SK-N-SH treated with all-trans-retinoic acid at 6 μM for 48 hours (cell line): ENCODE data around the gene NRDC.

Experiments
- ATAC-seq: fragments of 200-7000 bp; cut with Tn5 transposase; 3 replicates; pipeline ENCODE4 v1.9.1; 2020; ENCODE audit warnings: mild to moderate bottlenecking, moderate library complexity
- ARNTL ChIP-seq: fragments of 450-650 bp; formaldehyde crosslinking; IDR thresholded peaks from 2 replicates; pipeline ENCODE4 v1.5.0; 2020; ENCODE audit warnings: low read depth, mild to moderate bottlenecking, moderate library complexity, borderline replicate concordance
- BACH2 ChIP-seq: fragments of 250-450 bp; sonication (Bioruptor Pico); IDR thresholded peaks from 2 replicates; pipeline ENCODE4 v1.9.0; 2021; ENCODE audit warnings: mild to moderate bottlenecking, borderline replicate concordance
- CSDC2 ChIP-seq: fragments of 250-450 bp; sonication (Bioruptor Pico); IDR thresholded peaks from 2 replicates; pipeline ENCODE4 v1.5.0; 2020; ENCODE audit warnings: mild to moderate bottlenecking, moderate library complexity
- CSRNP3 ChIP-seq: fragments of 250-450 bp; sonication (Bioruptor Pico); IDR thresholded peaks from 2 replicates; pipeline ENCODE4 v1.5.1; 2021; ENCODE audit warnings: mild to moderate bottlenecking, moderate library complexity
- ISL1 ChIP-seq: fragments of 250-450 bp; sonication (Bioruptor Pico); IDR thresholded peaks from 2 replicates; pipeline ENCODE4 v2.1.2; 2022; ENCODE audit warnings: mild to moderate bottlenecking, moderate library complexity
- OSR1 ChIP-seq: fragments of 250-450 bp; sonication (Bioruptor Pico); IDR thresholded peaks from 2 replicates; pipeline ENCODE4 v1.8.0; 2022; ENCODE audit warnings: moderate library complexity, mild to moderate bottlenecking, inconsistent platforms
- PPARA ChIP-seq: fragments of 250-450 bp; sonication (Bioruptor Pico); IDR thresholded peaks from 2 replicates; pipeline ENCODE4 v1.5.0; 2020; ENCODE audit warnings: mild to moderate bottlenecking, borderline replicate concordance
- TCF4 ChIP-seq: fragments of 250-450 bp; sonication (Bioruptor Pico); IDR thresholded peaks from 2 replicates; pipeline ENCODE4 v1.8.0; 2021; ENCODE audit warnings: mild to moderate bottlenecking, moderate library complexity, borderline replicate concordance
- TOX ChIP-seq: fragments of 250-450 bp; sonication (Bioruptor Pico); IDR thresholded peaks from 2 replicates; pipeline ENCODE4 v1.8.0; 2021; ENCODE audit warnings: mild to moderate bottlenecking, moderate library complexity, borderline replicate concordance
- ZFP3 ChIP-seq: fragments of 250-450 bp; sonication (Bioruptor Pico); IDR thresholded peaks from 2 replicates; pipeline ENCODE4 v1.5.0; 2020; ENCODE audit warnings: mild to moderate bottlenecking, moderate library complexity
- ZFP30 ChIP-seq: fragments of 450-650 bp; formaldehyde crosslinking; IDR thresholded peaks from 2 replicates; pipeline ENCODE4 v1.5.0; 2022; ENCODE audit warnings: mild to moderate bottlenecking, moderate library complexity
- ZNF565 ChIP-seq: fragments of 450-650 bp; formaldehyde crosslinking; conservative IDR thresholded peaks from 2 replicates; pipeline ENCODE4 v1.5.0; 2020; ENCODE audit warnings: low read depth, mild to moderate bottlenecking, moderate library complexity
- ZNF70 ChIP-seq: fragments of 450-650 bp; formaldehyde crosslinking; IDR thresholded peaks from 2 replicates; pipeline ENCODE4 v1.5.0; 2020; ENCODE audit warnings: mild to moderate bottlenecking, moderate library complexity
- TF ChIP-seq, protein P1 (sequence below): fragments of 250-450 bp; sonication (Bioruptor Pico); IDR thresholded peaks from 2 replicates; pipeline ENCODE4 v1.8.0; 2020; ENCODE audit warnings: mild to moderate bottlenecking, moderate library complexity, borderline replicate concordance
- TF ChIP-seq, protein P2 (sequence below): fragments of 250-450 bp; sonication (Bioruptor Pico); IDR thresholded peaks from 2 replicates; pipeline ENCODE4 v1.5.0; 2020; ENCODE audit warnings: mild to moderate bottlenecking, moderate library complexity
- TF ChIP-seq, protein P3 (sequence below): fragments of 250-450 bp; sonication (Bioruptor Pico); IDR thresholded peaks from 2 replicates; pipeline ENCODE4 v1.8.0; 2021; ENCODE audit warnings: low read depth, mild to moderate bottlenecking, moderate library complexity, borderline replicate concordance

NRDC gene

GRCh38 chr1:51906306-51907078, 28.0 kb upstream of the NRDC start:
- ATAC-seq, result peak; percentile 85
- TF ChIP-seq ISL1 (CRISPR knock-in tag), result 0 out of 2 replicates have a peak, but pooled peaks have one; percentile 21
- TF ChIP-seq BACH2, result no peak

DNA sequence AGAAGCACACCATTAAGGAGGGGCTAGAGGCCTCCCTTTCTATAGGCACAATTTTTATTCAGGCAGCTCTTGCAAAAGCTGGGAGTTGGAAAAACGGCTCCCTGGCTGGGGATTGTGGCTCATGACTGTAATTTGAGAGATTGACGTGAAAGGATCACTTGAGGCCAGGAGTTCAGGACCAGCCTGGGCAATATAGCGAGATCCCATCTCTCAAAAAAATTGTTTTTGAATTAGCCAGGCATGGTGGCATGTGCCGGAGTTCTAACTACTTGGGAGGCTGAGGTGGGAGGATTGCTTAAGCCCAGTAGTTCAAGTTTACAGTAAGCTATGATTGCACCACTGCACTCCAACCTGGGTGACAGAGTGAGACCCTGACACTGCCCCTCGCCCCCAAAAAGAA, 23.9 kb upstream of the NRDC start:
- no peak for ATAC-seq
- TF ChIP-seq PPARA (CRISPR knock-in tag) (no peak), TOX (CRISPR knock-in tag) (no peak), TCF4 (CRISPR knock-in tag) (no peak), CSRNP3 (CRISPR knock-in tag) (no peak), ZFP30 (CRISPR knock-in tag) (no peak), OSR1 (no peak)
- TF ChIP-seq, protein P1, sequence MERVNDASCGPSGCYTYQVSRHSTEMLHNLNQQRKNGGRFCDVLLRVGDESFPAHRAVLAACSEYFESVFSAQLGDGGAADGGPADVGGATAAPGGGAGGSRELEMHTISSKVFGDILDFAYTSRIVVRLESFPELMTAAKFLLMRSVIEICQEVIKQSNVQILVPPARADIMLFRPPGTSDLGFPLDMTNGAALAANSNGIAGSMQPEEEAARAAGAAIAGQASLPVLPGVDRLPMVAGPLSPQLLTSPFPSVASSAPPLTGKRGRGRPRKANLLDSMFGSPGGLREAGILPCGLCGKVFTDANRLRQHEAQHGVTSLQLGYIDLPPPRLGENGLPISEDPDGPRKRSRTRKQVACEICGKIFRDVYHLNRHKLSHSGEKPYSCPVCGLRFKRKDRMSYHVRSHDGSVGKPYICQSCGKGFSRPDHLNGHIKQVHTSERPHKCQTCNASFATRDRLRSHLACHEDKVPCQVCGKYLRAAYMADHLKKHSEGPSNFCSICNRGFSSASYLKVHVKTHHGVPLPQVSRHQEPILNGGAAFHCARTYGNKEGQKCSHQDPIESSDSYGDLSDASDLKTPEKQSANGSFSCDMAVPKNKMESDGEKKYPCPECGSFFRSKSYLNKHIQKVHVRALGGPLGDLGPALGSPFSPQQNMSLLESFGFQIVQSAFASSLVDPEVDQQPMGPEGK (CRISPR knock-in tag), result no peak

DNA sequence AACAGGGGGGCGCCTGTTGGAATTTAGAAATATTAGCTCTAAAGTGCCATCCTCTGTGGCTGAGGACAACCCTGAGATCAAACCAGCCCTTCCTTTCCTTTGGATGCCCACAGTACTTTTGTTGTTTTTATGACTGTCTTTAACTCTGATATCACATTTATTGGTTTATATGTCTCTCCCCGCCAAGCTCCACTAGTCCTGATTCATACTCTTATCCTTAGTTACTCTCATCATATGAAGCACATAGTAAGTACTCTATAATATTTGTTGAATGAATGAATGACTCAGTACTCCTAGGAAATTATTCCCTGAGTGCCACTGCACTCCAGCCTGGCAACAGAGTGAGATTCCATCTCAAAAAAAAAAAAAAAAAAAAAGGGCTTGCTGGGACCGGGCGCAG, 22.6 kb upstream of the NRDC start:
- TF ChIP-seq CSRNP3 (CRISPR knock-in tag), result no peak
- no peak for TF ChIP-seq CSDC2 (CRISPR knock-in tag)
- TF ChIP-seq, protein P2, sequence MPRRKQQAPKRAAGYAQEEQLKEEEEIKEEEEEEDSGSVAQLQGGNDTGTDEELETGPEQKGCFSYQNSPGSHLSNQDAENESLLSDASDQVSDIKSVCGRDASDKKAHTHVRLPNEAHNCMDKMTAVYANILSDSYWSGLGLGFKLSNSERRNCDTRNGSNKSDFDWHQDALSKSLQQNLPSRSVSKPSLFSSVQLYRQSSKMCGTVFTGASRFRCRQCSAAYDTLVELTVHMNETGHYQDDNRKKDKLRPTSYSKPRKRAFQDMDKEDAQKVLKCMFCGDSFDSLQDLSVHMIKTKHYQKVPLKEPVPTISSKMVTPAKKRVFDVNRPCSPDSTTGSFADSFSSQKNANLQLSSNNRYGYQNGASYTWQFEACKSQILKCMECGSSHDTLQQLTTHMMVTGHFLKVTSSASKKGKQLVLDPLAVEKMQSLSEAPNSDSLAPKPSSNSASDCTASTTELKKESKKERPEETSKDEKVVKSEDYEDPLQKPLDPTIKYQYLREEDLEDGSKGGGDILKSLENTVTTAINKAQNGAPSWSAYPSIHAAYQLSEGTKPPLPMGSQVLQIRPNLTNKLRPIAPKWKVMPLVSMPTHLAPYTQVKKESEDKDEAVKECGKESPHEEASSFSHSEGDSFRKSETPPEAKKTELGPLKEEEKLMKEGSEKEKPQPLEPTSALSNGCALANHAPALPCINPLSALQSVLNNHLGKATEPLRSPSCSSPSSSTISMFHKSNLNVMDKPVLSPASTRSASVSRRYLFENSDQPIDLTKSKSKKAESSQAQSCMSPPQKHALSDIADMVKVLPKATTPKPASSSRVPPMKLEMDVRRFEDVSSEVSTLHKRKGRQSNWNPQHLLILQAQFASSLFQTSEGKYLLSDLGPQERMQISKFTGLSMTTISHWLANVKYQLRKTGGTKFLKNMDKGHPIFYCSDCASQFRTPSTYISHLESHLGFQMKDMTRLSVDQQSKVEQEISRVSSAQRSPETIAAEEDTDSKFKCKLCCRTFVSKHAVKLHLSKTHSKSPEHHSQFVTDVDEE, result no peak
- TF ChIP-seq ZNF565 (CRISPR knock-in tag), result no peak
- TF ChIP-seq OSR1, result no peak
- TF ChIP-seq ISL1 (CRISPR knock-in tag), result no peak
- TF ChIP-seq TCF4 (CRISPR knock-in tag), result no peak
- no peak for TF ChIP-seq ZNF70 (CRISPR knock-in tag)
- no peak for TF ChIP-seq ARNTL (CRISPR knock-in tag)
- ATAC-seq, result no peak

DNA sequence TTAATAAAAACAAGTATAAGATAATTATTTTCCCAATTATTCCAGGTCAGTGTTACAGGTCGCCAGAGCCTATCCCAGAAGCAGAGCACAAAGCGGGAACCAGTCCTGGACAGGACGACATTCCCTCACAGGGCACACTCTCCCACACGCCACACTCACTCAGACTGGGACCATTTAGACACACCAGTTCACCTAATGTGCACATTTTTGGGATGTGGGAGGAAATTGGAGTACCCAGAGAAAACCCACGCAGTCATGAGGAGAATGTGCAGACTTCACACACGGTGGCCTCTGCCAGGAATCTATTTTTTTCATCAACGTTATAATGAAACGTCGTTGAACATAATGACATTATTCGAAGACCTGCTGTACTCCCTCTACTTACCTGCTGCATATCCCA, 20.5 kb upstream of the NRDC start:
- ATAC-seq, result peak; percentile 14
- TF ChIP-seq CSRNP3 (CRISPR knock-in tag) (no peak), ZNF565 (CRISPR knock-in tag) (no peak), ZFP3 (no peak), ZFP30 (CRISPR knock-in tag) (no peak), OSR1 (no peak), TOX (CRISPR knock-in tag) (no peak)
- TF ChIP-seq, protein P3, sequence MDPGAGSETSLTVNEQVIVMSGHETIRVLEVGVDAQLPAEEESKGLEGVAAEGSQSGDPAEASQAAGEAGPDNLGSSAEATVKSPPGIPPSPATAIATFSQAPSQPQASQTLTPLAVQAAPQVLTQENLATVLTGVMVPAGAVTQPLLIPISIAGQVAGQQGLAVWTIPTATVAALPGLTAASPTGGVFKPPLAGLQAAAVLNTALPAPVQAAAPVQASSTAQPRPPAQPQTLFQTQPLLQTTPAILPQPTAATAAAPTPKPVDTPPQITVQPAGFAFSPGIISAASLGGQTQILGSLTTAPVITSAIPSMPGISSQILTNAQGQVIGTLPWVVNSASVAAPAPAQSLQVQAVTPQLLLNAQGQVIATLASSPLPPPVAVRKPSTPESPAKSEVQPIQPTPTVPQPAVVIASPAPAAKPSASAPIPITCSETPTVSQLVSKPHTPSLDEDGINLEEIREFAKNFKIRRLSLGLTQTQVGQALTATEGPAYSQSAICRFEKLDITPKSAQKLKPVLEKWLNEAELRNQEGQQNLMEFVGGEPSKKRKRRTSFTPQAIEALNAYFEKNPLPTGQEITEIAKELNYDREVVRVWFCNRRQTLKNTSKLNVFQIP (CRISPR knock-in tag), result no peak
